ENCODE data around the gene CDK5. TPM values are rescaled to one million over a fixed set of nuclear protein-coding genes. Genes with fewer than 3 reads are reported as not detected.
"Not testable (repeated sequence)": the region's sequence is repeated elsewhere in the genome, so short reads cannot be mapped to it uniquely, and the experiment has no call there.

Gene CDK5
- polyA plus RNA-seq, 12 donors, result 7.7 to 12.7 (median 8.8) TPM; not detected in 2

DNA sequence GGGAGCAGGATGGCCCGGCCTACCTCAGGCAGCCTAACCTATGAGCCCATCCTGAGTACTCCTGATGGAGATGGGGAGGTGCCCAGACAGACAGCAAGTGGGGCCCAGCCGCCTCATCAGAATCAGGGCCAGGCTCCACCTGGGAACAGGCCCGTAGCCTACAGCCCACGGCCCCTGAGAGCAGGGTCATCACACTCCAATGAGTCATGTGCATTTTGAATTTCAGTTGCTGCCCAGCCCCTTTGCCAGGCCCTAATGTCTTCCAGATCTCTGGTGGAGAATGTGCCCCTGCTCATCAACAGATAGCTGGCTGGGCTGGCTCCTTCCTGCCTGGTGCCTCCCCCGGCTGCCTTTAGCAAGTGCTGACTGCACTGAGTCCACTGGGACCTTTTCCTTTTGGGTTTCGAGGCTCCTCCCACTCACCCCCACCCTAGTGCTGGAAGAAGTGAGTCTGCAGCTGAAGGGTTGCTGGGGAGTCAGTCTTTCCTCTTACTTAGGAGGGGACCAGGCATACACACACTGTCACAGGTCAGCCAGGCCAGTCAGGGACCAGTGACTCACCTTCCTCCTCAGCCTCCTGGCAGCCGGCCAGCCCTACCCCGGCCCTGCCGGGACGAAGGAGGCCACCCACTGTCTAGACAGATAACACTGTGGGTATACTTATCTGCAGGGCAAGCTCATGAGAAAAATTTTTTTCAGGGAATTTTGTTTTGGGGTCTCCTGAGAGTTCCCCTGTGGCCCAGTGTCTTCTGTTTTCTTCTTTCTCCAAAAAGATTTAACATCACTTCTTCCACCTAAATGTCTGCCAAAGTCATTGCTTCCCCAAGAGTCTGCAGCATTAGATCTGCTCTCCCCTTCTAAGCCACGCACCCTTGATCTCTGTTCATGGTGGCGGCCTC, 18.5 kb downstream of the CDK5 start:
- DNase-seq, result no peak

DNA sequence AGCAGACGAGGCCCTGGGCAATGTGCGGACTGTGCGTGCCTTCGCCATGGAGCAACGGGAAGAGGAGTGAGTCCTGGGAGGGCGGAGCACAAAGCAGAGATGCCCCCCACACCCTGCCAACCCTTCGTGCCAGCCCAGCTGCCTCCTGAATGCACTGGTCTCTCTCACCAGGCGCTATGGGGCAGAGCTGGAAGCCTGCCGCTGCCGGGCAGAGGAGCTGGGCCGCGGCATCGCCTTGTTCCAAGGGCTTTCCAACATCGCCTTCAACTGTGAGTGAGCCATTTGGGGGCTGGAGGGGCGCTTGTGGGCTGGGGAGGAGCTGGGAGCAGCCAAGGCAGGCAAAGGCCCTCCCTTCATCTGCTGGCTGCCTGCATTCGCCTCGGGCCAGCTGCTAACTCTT, 21.8 kb downstream of the CDK5 start:
- DNase-seq, result no peak

GRCh38 chr7:151035026-151035717, 22.5 kb downstream of the CDK5 start:
- no peak for DNase-seq

GRCh38 chr7:151034312-151035025, 23.2 kb downstream of the CDK5 start:
- no peak for DNase-seq

DNA sequence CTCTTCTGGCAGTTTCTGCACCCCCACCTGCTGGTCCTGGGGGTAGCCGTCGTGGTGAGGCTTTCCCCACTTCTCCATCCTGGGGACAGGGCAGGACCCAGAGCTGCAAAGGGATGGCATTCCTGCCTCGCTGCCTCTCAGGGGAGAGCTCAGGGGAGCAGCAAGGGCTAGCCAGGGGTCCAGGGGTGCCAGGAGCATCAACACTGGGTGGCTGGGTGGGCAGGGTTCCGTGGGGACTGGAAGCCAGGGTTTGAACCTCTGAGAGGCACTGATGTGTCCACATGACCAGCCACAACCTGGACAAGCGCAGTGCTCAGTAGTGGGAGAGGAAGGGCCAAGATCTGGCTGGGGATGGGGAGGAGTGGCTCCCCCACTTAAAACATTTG, 23.8 kb downstream of the CDK5 start:
- no peak for DNase-seq

GRCh38 chr7:151032936-151033863, 24.5 kb downstream of the CDK5 start:
- DNase-seq, result no peak

- no peak for DNase-seq
These were observed 26.7 kb downstream of the CDK5 start for GRCh38 chr7:151031011-151031410.

- no peak for DNase-seq
These were observed 28.7 kb downstream of the CDK5 start for GRCh38 chr7:151028948-151029501.

DNA sequence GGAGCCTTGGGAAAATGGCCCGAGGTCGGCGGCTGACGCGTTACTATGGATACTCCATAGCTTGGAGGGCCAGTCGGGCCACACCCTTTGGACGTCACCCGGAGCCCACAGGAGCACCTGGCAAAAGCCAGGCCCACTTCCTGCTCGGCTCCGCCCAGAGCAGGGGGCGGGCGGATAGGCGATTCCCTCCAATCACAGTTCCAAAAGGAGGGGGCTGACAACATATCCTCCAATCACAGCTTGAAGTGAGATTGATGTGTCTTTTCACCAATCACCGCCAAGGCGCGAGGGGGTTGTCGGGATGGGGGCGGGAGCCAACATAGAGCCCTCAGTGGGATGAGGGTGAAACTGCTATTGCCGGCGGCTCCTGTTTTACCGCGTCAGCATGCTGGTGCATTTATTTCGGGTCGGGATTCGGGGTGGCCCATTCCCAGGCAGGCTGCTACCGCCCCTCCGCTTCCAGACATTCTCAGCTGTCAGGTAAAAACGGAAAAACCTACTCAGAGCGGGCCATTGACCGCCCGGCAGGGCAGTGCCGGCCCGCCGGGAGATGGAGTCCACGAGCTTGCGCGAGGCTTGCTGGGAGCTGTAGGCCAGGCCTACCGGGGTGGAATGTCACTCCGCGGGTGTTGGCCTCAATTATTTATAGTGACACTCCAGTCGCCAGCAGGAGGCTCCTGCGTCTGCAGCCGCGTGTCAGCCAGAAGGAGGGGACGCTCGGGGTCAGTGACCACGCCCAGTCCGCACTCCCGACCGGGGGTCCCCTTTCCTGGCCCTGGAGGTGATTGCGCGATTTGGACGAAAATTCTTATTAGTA, 29.4 kb downstream of the CDK5 start, which contains the start of gene ABCB8:
Gene ABCB8 (plus strand): TSS at position 320 of the 817 bp plus-strand sequence. CDS start 66 bp downstream, at position 386.
- peak; percentile 100 for DNase-seq

DNA sequence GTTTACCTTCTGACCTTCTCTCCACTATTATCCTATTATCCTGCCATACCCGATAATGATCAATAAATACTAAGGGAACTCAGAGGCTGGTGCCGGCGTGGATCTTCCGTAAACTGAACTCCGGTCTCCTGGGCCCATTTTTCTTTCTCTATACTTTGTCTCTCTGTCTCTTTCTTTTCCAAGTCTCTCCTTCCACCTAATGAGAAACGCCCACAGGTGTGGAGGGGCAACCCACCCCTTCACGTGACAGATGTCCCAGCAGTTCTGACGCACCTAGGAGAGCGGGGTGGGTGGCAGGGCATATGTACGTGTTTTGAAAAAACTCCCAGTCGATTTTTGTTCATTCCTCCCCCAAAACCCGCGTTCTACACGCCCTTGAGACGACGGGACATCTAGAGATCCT, 30.0 kb downstream of the CDK5 start:
- not testable (repeated sequence) for DNase-seq

GRCh38 chr7:151026771-151027727, 30.6 kb downstream of the CDK5 start:
- DNase-seq, result not testable (repeated sequence)

DNA sequence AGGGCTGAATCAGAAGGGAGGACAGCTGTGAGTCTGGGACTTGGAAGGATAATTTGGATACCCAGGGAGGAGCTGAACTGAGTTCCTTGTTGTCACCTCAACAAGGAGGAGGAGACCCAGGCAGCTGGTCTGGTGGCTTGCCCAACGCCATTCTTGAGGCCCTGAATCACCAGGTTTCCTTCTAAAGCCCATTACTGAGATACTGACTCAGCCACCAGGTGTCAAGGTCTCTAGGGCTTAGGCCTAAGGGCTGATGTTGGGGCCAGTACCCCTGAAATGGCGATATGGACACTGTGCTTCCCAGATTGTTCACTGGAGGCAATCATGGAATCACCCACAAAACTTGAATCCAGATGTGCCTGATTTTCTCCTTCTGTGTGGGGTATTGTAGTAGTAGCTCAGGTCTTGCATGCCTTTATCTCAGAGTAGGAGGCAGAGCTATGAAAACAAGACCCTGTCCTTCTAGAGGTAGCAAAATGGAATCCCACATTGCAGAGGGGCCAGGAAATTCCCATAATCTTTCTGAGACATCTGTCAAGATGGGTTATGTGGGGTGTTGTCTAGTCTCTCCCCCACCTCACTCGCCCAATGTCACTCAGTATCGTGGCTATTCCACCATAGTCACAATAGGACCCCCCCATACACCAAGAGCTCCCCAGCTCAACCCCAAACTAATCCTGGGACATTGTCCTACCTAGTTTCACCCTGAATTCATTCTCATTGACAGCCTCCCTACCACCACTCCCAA, 31.6 kb downstream of the CDK5 start:
- no peak for DNase-seq

- DNase-seq, result no peak
These were observed 33.2 kb downstream of the CDK5 start, which contains the start of gene ATG9B for GRCh38 chr7:151024435-151025056. ATG9B (minus strand) TSS chr7:151024494; CDS start chr7:151024423, 71 bp downstream.

- no peak for DNase-seq
These were observed 34.5 kb downstream of the CDK5 start for GRCh38 chr7:151023232-151023631.

DNA sequence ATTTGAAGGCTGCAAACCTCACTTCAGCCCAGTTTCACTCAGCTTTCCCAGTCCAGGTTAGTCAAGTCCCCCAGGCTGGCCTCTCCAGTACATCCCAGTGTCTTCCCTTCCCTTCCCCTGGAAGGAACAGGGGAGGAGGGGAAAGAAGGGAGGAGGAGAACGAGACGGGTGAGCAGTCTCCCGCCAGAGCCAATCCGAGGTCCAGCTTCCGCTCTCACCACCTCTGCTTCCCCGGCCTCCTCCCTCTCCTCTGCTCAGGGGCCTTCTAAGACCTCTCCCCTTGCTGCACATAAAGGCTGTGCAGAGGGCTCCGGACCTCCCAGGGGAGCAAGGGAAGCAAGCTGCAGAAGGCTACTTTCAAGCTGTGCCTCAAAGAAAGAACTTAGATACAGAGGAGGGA, 37.5 kb downstream of the CDK5 start:
- DNase-seq, result no peak

GRCh38 chr7:151019130-151019447, 38.6 kb downstream of the CDK5 start:
- no peak for DNase-seq

DNA sequence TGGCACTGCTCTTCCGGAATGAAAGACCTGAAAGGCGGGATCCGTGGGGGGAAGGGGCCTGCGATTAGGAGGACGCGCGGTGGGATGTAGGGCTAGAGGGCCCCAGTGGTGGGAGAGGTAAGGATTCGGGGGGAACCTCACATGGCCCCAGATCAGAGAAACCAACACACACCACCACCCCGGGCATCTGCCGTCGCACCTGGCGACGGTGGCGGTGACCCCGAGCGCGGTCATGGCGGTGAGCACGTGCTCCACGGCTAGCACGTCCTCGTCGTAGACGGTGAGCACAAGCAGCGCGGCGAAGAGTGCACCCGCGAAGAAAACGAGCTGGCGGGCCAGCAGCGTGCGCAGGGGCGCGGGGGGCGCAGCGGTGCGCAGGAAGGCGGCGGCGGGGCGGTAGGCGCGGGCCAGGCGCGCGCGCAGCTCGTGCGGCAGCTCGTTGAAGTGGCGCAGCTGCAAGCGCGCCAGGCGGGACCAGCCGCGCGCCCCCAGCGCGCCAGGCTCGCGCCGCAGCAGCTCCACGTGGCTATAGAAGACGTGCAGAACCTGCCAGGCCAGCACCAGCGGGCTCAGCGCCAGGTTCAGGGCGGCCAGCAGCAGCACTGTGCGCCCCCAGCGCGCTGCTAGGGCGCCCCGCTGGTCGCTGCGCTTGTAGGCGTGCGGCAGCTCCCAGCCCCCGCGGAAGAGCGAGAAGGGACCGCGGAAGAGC, 39.1 kb downstream of the CDK5 start:
- DNase-seq, result no peak
